ENCODE measurements around the gene EYS. TPM values are rescaled to one million over a fixed set of nuclear protein-coding genes. Genes with fewer than 3 reads are reported as not detected.

Gene EYS
- total RNA-seq, 1 experiment from 2014 or later, result not detected

- no peaks in the 10 kb centered on the region for H3K27me3 ChIP-seq (ENCODE audit: insufficient read depth, low read length)
- H4K20me1 ChIP-seq (ENCODE audit: insufficient read depth), result no peaks in the 10 kb centered on the region
- BruUV-seq (replicated peaks), result no TSS peak
- TF ChIP-seq ZNF274 (IDR thresholded peaks at IDR 0.05; ENCODE audit: low read depth, low read length), result no peak
- TF ChIP-seq SP1 (IDR thresholded peaks at IDR 0.05; ENCODE audit: low read depth), result no peak
- no peak for TF ChIP-seq MAX (IDR thresholded peaks at IDR 0.05)
- TF ChIP-seq RAD21 (IDR thresholded peaks at IDR 0.05; ENCODE audit: low read depth), result no peak
- TF ChIP-seq POLR2AphosphoS5 (IDR thresholded peaks at IDR 0.05; ENCODE audit: low read depth, low read length), result no peak
- no peak for TF ChIP-seq ZBTB33 (IDR thresholded peaks at IDR 0.05; ENCODE audit: extremely low read depth, insufficient replicate concordance, low read length)
- no peak for TF ChIP-seq TCF7L2 (IDR thresholded peaks at IDR 0.05; ENCODE audit: borderline replicate concordance, extremely low read depth, insufficient read depth, insufficient read length)
- H3K27ac ChIP-seq (ENCODE audit: low read depth, low read length), result no peak overlapping the region
- no peaks in the 10 kb centered on the region for H3K9me2 ChIP-seq (ENCODE audit: insufficient read depth)
- no peak for ATAC-seq
- H3K36me3 ChIP-seq (ENCODE audit: control insufficient read depth in 1 of 2, insufficient read depth in 2 of 2, low read length in 2 of 2), result no peaks in the 10 kb centered on the region
- CTCF ChIA-PET, result interaction anchor here (2.1 kb wide), 1 partner anchor 19 kb away, joined by 5 read pairs; no protein-coding TSS in a partner anchor
- intact Hi-C loops (cut with micrococcal nuclease), result no loop called here
- H3K79me2 ChIP-seq (ENCODE audit: insufficient read depth, low read length), result no peaks in the 10 kb centered on the region
- H3K9ac ChIP-seq (ENCODE audit: low read length), result no peak overlapping the region
- POLR2A ChIA-PET, result no interaction called here
- RAD21 ChIA-PET (ENCODE audit: low non-redundant PET in 1 of 2, low total read pairs in 2 of 2, uncharacterized antibody in 2 of 2, unreplicated experiment in 2 of 2), result no interaction called here
- no peak overlapping the region for H2AFZ ChIP-seq (ENCODE audit: low read depth, low read length, poor library complexity, severe bottlenecking)
- no peak overlapping the region for H3K4me3 ChIP-seq (replicated peaks in 1 of 2; ENCODE audit: low read depth in 1 of 2, low read length in 2 of 2)
- DNase-seq (ENCODE audit: low read depth, low spot score), result no peak
- no peak overlapping the region for H3K4me2 ChIP-seq (ENCODE audit: low read length)
- H3K4me1 ChIP-seq (ENCODE audit: control insufficient read depth in 1 of 2, insufficient read depth in 2 of 2, low read length in 2 of 2), result no peaks in the 10 kb centered on the region
- H3K9me3 ChIP-seq (ENCODE audit: control insufficient read depth in 1 of 2, insufficient read depth in 1 of 2, low read depth in 1 of 2, low read length in 2 of 2), result no peaks in the 10 kb centered on the region
Measured at GRCh38 chr6:63783096-63783495, 1923.9 kb downstream of the EYS start.

- Histone ChIP-seq H3K27ac (ENCODE audit: low read depth, low read length) (no peak overlapping the region), H3K4me1 (ENCODE audit: control insufficient read depth in 1 of 2, insufficient read depth in 2 of 2, low read length in 2 of 2) (no peaks in the 10 kb centered on the region), H3K9me2 (ENCODE audit: insufficient read depth) (no peaks in the 10 kb centered on the region), H3K4me2 (ENCODE audit: low read length) (no peak overlapping the region), H3K9ac (ENCODE audit: low read length) (no peak overlapping the region), H2AFZ (ENCODE audit: low read depth, low read length, poor library complexity, severe bottlenecking) (no peak overlapping the region), H3K27me3 (ENCODE audit: insufficient read depth, low read length) (no peaks in the 10 kb centered on the region), H3K79me2 (ENCODE audit: insufficient read depth, low read length) (no peaks in the 10 kb centered on the region), H3K9me3 (ENCODE audit: control insufficient read depth in 1 of 2, insufficient read depth in 1 of 2, low read depth in 1 of 2, low read length in 2 of 2) (no peaks in the 10 kb centered on the region), H4K20me1 (ENCODE audit: insufficient read depth) (no peaks in the 10 kb centered on the region), H3K4me3 (replicated peaks in 1 of 2; ENCODE audit: low read depth in 1 of 2, low read length in 2 of 2) (no peak overlapping the region), H3K36me3 (ENCODE audit: control insufficient read depth in 1 of 2, insufficient read depth in 2 of 2, low read length in 2 of 2) (no peaks in the 10 kb centered on the region)
- DNase-seq (ENCODE audit: low read depth, low spot score) (no peak), ATAC-seq (no peak)
- BruUV-seq (replicated peaks), result no TSS peak
- ChIA-PET POLR2A (no interaction called here), RAD21 (ENCODE audit: low non-redundant PET in 1 of 2, low total read pairs in 2 of 2, uncharacterized antibody in 2 of 2, unreplicated experiment in 2 of 2) (no interaction called here), CTCF (interaction anchor here (0.8 to 1.1 kb wide), 2 partner anchors 11 to 28 kb away, joined by 3 read pairs; no protein-coding TSS in a partner anchor)
- intact Hi-C loops (cut with micrococcal nuclease), result no loop called here
- no peak for TF ChIP-seq FOSL1 (IDR thresholded peaks at IDR 0.05; ENCODE audit: low read depth)
- no peak for TF ChIP-seq SP1 (IDR thresholded peaks at IDR 0.05; ENCODE audit: low read depth)
- no peak for TF ChIP-seq TCF7L2 (IDR thresholded peaks at IDR 0.05; ENCODE audit: borderline replicate concordance, extremely low read depth, insufficient read depth, insufficient read length)
- TF ChIP-seq ZFX (IDR thresholded peaks at IDR 0.05), result no peak
- TF ChIP-seq JUND (IDR thresholded peaks at IDR 0.05), result no peak
- no peak for TF ChIP-seq REST (IDR thresholded peaks at IDR 0.05; ENCODE audit: low read depth)
- no peak for TF ChIP-seq POLR2AphosphoS5 (IDR thresholded peaks at IDR 0.05; ENCODE audit: low read depth, low read length)
- no peak for TF ChIP-seq EZH2 (IDR thresholded peaks at IDR 0.05)
- TF ChIP-seq EGR1 (IDR thresholded peaks at IDR 0.05; ENCODE audit: low read depth), result no peak
Measured at GRCh38 chr6:63774961-63775360, 1932.1 kb downstream of the EYS start.
